Endothelial cell of umbilical vein (primary cell): Measurements from ENCODE around the gene ZC3H12A. TPM values are rescaled to one million over a fixed set of nuclear protein-coding genes. Genes with fewer than 3 reads are reported as not detected.

Experiments used
- BruUV-seq: library from RNA; stranded (reverse); fragments of 400-500 nt; replicated peaks from 2 replicates; lab custom pipeline; 2021; lab: Mats Ljungman, UMichigan
- CTCF ChIA-PET: fragments of 300-600, 350-600 bp; sonication (Branson Sonifier 250); formaldehyde crosslinking; loops from one replicate; lab custom pipeline; 2021; ENCODE audit warnings: antibody characterized with exemption, inconsistent platforms; lab: Charles Lee
- POLR2A ChIA-PET: fragments of 300-600, 350-600 bp; sonication (Branson Sonifier 250); formaldehyde crosslinking; loops from one replicate; lab custom pipeline; 2021; ENCODE audit warnings: antibody characterized with exemption, inconsistent platforms; lab: Charles Lee
- DNase-seq: peaks from one replicate; pipeline ENCODE4 v3.0.0-alpha.2; 2011; ENCODE audit warnings: low read depth, low spot score
- FAIRE-seq: peaks from 2 replicates; lab custom pipeline; 2011; peaks lifted over from hg19 to GRCh38; lab: Jason Lieb, UNC
- H2AFZ ChIP-seq: 2 replicates; pipeline ENCODE4 v1.6.0; 2012; ENCODE audit warnings: low read depth, low read length, control low read depth, inconsistent platforms
- H3K27ac ChIP-seq: 2 replicates; pipeline ENCODE4 v1.5.1; 2011; ENCODE audit warnings: low read depth, mild to moderate bottlenecking, control low read depth, low read length, moderate library complexity; ENCODE audit not compliant: insufficient read depth
- H3K27me3 ChIP-seq, 2 experiments: 2 replicates each; pipeline versions ENCODE4 v1.6.0 to v1.6.1; 2011; ENCODE audit warnings: low read length in 2 of 2, mixed read lengths in 1 of 2; ENCODE audit not compliant: control insufficient read depth in 2 of 2, insufficient read depth in 2 of 2
- H3K36me3 ChIP-seq, 2 experiments: 2 replicates in 1 of 2; 3 replicates in 1 of 2; pipeline ENCODE4 v1.5.1; 2011; ENCODE audit warnings: low read length in 2 of 2, mild to moderate bottlenecking in 1 of 2, moderate library complexity in 1 of 2; ENCODE audit not compliant: control insufficient read depth in 2 of 2, insufficient read depth in 2 of 2; ENCODE audit errors: extremely low read depth in 1 of 2
- H3K4me1 ChIP-seq: 3 replicates; pipeline ENCODE4 v1.5.1; 2011; ENCODE audit warnings: mild to moderate bottlenecking, low read length; ENCODE audit not compliant: control insufficient read depth, insufficient read depth; ENCODE audit errors: extremely low read depth
- H3K4me2 ChIP-seq: 2 replicates; pipeline ENCODE4 v1.6.1; 2011; ENCODE audit warnings: low read length, control low read depth, mixed read lengths; ENCODE audit not compliant: insufficient read depth
- H3K4me3 ChIP-seq, 3 experiments: fragments of 200-600 bp in 1 of 3; sonication (generic), shearing (Covaris generic) in 1 of 3; replicated peaks in 1 of 3; 2 replicates each; pipeline ENCODE4 v1.5.1; 2011 to 2016; ENCODE audit warnings: control low read depth in 3 of 3, low read length in 3 of 3, mild to moderate bottlenecking in 2 of 3, inconsistent platforms in 1 of 3, low read depth in 1 of 3, moderate library complexity in 1 of 3; ENCODE audit not compliant: insufficient read depth in 1 of 3
- H3K79me2 ChIP-seq: 2 replicates; pipeline ENCODE4 v1.6.0; 2012; ENCODE audit warnings: low read length, inconsistent platforms; ENCODE audit not compliant: control insufficient read depth, insufficient read depth
- H3K9ac ChIP-seq: replicated peaks from 2 replicates; pipeline ENCODE3; 2011; ENCODE audit warnings: low read length, control low read depth; ENCODE audit not compliant: insufficient read depth; ENCODE audit errors: extremely low read depth
- H3K9me1 ChIP-seq: replicated peaks from 3 replicates; pipeline ENCODE4 v1.6.0; 2011; ENCODE audit warnings: mild to moderate bottlenecking, low read length; ENCODE audit not compliant: control insufficient read depth, insufficient read depth; ENCODE audit errors: extremely low read depth
- H3K9me3 ChIP-seq: replicated peaks from 2 replicates; pipeline ENCODE4 v1.5.1; 2012; ENCODE audit warnings: low read length, inconsistent platforms; ENCODE audit not compliant: control insufficient read depth, insufficient read depth
- H4K20me1 ChIP-seq: replicated peaks from 2 replicates; pipeline ENCODE3; 2011; ENCODE audit warnings: mild to moderate bottlenecking, low read length; ENCODE audit not compliant: control insufficient read depth, insufficient read depth; ENCODE audit errors: extremely low read depth
- CTCF ChIP-seq, 2 donors: IDR thresholded peaks; 1 replicate in 1 of 2; 2 replicates in 1 of 2; pipeline ENCODE4 v1.5.1; 2011; ENCODE audit warnings: low read length in 2 of 2, mild to moderate bottlenecking in 2 of 2, moderate library complexity in 2 of 2, control low read depth in 1 of 2, inconsistent platforms in 1 of 2, low read depth in 1 of 2; ENCODE audit not compliant: insufficient read depth in 1 of 2; ENCODE audit errors: extremely low read depth in 1 of 2
- EZH2 ChIP-seq: IDR thresholded peaks from 2 replicates; pipeline ENCODE4 v1.6.1; 2012; ENCODE audit warnings: borderline replicate concordance, low read depth, mild to moderate bottlenecking, moderate library complexity, low read length, inconsistent platforms; ENCODE audit not compliant: severe bottlenecking
- FOS ChIP-seq: IDR thresholded peaks from 2 replicates; pipeline ENCODE4 v1.6.1; 2011; ENCODE audit warnings: mild to moderate bottlenecking, low read length, moderate library complexity, borderline replicate concordance; ENCODE audit not compliant: insufficient read depth
- GATA2 ChIP-seq: IDR thresholded peaks from 2 replicates; pipeline ENCODE4 v1.7.0; 2011; ENCODE audit warnings: low read depth, mild to moderate bottlenecking, moderate library complexity, mixed read lengths, low read length; ENCODE audit not compliant: insufficient read length, insufficient read depth
- JUN ChIP-seq: IDR thresholded peaks from 2 replicates; pipeline ENCODE4 v1.6.1; 2011; ENCODE audit warnings: borderline replicate concordance, low read depth; ENCODE audit not compliant: insufficient read length, insufficient read depth
- MAX ChIP-seq: IDR thresholded peaks from 2 replicates; pipeline ENCODE4 v1.6.1; 2011; ENCODE audit not compliant: insufficient read depth, insufficient read length
- MYC ChIP-seq: IDR thresholded peaks from one replicate; pipeline ENCODE4 v1.6.1; 2011; ENCODE audit warnings: mild to moderate bottlenecking, low read depth, low read length
- POLR2A ChIP-seq: IDR thresholded peaks from 2 replicates; pipeline ENCODE4 v1.6.1; 2012; ENCODE audit warnings: low read depth, mild to moderate bottlenecking, control low read depth, low read length
- POLR2AphosphoS5 ChIP-seq: IDR thresholded peaks from 2 replicates; pipeline ENCODE4 v1.6.1; 2012; ENCODE audit warnings: low read depth, mild to moderate bottlenecking, control low read depth, low read length, moderate library complexity; ENCODE audit not compliant: insufficient read depth
- dilution Hi-C: fragments of 300-500 bp; cut with MboI; formaldehyde crosslinking; loops from one replicate; pipeline ENCODE4 v1.15.0; 2019; ENCODE audit warnings: low sequenced_read_pairs; ENCODE audit not compliant: extremely low pct_ligation_motif_present
- intact Hi-C: fragments of 100-400 bp; cut with micrococcal nuclease; formaldehyde crosslinking; loops from one replicate; pipeline ENCODE4 v1.10.0; 2022
- polyA plus RNA-seq, 4 experiments: library from polyadenylated mRNA; depleted of rRNA in 3 of 4; stranded (reverse) in 3 of 4; unstranded in 1 of 4; fragments of >200 nt; gene quantifications; 2 replicates each; pipeline versions ENCODE4 v1.2.1 to v1.2.3, GENCODE V29; 2011 to 2012; ENCODE audit warnings: missing spikeins in 1 of 4
- total RNA-seq: library from RNA; stranded (reverse); gene quantifications from 2 replicates; pipeline ENCODE4 v1.2.3, GENCODE V29; 2021

ZC3H12A gene
- total and polyA plus RNA-seq, 2 donors (not counting 3 experiments of a cell fraction or from before 2014, with no cell fraction given) = 6.3 to 9.4 TPM

GRCh38 chr1:37456614-37457013 lies 17.8 kb upstream of the ZC3H12A start:
- intact Hi-C loops (loop anchor here (5.0 kb wide), 1 partner anchor 96 kb away; the partner anchor contains the start of gene SNIP1), dilution Hi-C loops (no loop called here)
- CTCF ChIA-PET = interaction anchor here (2.8 to 9.9 kb wide), 3 partner anchors 21 to 225 kb away, joined by 10 to 337 read pairs (median 30); no protein-coding TSS in a partner anchor
- H4K20me1 ChIP-seq = no peaks in the 10 kb centered on the region
- H3K9ac ChIP-seq = no peak overlapping the region
- BruUV-seq = no TSS peak
- no peaks in the 10 kb centered on the region for H3K9me1 ChIP-seq
- H3K27ac ChIP-seq = no peak overlapping the region
- H3K36me3 ChIP-seq = no peaks in the 10 kb centered on the region
- H3K79me2 ChIP-seq = no peaks in the 10 kb centered on the region
- no peak for FAIRE-seq
- no peak for DNase-seq
- POLR2A ChIA-PET = no interaction called here
- H3K4me3 ChIP-seq = no peak overlapping the region
- no peak overlapping the region for H3K4me2 ChIP-seq
- H2AFZ ChIP-seq = no peak overlapping the region
- no peaks in the 10 kb centered on the region for H3K9me3 ChIP-seq
- no peaks in the 10 kb centered on the region for H3K27me3 ChIP-seq
- H3K4me1 ChIP-seq = peaks cover 4% of the 10 kb centered on the region
- no peak for TF ChIP-seq EZH2
- no peak for TF ChIP-seq GATA2
- no peak for TF ChIP-seq FOS
- TF ChIP-seq POLR2AphosphoS5 = no peak
- no peak for TF ChIP-seq CTCF (IDR thresholded peaks at IDR 0.05; ENCODE audit: extremely low read depth in 1 of 2, insufficient read depth in 1 of 2, low read depth in 1 of 2, low read length in 2 of 2)
- TF ChIP-seq POLR2A = no peak
- TF ChIP-seq MYC = no peak
- no peak for TF ChIP-seq MAX
- TF ChIP-seq JUN = no peak
